ENCODE measurements around the gene ANKRD9. TPM values are rescaled to one million over a fixed set of nuclear protein-coding genes. Genes with fewer than 3 reads are reported as not detected.

Gene ANKRD9
- total and polyA plus RNA-seq, 2 experiments from 2014 or later, result 17.3 to 95.9 TPM

- H3K27me3 ChIP-seq (ENCODE audit: insufficient read depth), result peaks cover 15% of the 10 kb centered on the region
- H3K9me3 Mint-ChIP-seq, result no peaks in the 10 kb centered on the region
- H3K79me2 ChIP-seq (replicated peaks; ENCODE audit: insufficient read depth), result no peaks in the 10 kb centered on the region
- no peak overlapping the region for H3K4me3 Mint-ChIP-seq
- H3K27ac ChIP-seq (ENCODE audit: low read depth), result no peak overlapping the region
- ATAC-seq (no peak), DNase-seq (ENCODE audit: low spot score) (no peak)
- no peaks in the 10 kb centered on the region for H3K9me2 ChIP-seq (ENCODE audit: insufficient read depth)
- H3K27me3 Mint-ChIP-seq (ENCODE audit: insufficient read depth, low read depth, poor library complexity), result peaks cover 24% of the 10 kb centered on the region
- no peak overlapping the region for H2AFZ ChIP-seq
- peaks cover 14% of the 10 kb centered on the region for H3K4me1 Mint-ChIP-seq
- H3F3A ChIP-seq (replicated peaks; ENCODE audit: low read depth), result peaks cover 8% of the 10 kb centered on the region; the same call in 1 of the 2 replicates
- H3K4me1 ChIP-seq (ENCODE audit: insufficient read depth), result peaks cover 13% of the 10 kb centered on the region; the same call in 1 of the 2 replicates
- H3K36me3 Mint-ChIP-seq (ENCODE audit: low read depth), result no peaks in the 10 kb centered on the region
- no peaks in the 10 kb centered on the region for H3K36me3 ChIP-seq (ENCODE audit: insufficient read depth)
- H3K4me2 ChIP-seq, result no peak overlapping the region
- no peak overlapping the region for H3K27ac Mint-ChIP-seq
- no peaks in the 10 kb centered on the region for H4K20me1 ChIP-seq (replicated peaks; ENCODE audit: insufficient read depth)
- no peak overlapping the region for H3K4me3 ChIP-seq
- TF ChIP-seq NANOG (IDR thresholded peaks at IDR 0.05; ENCODE audit: borderline replicate concordance) (no peak), POLR2AphosphoS5 (IDR thresholded peaks at IDR 0.05; ENCODE audit: low read depth) (no peak), ZNF331 (CRISPR knock-in tag; IDR thresholded peaks at IDR 0.05; ENCODE audit: low read depth) (no peak), CTCF (conservative IDR thresholded peaks at IDR 0.05; ENCODE audit: low read depth in 2 of 2) (no peak), ZNF114 (CRISPR knock-in tag; IDR thresholded peaks at IDR 0.05) (no peak), ETS1 (IDR thresholded peaks at IDR 0.05) (no peak), REST (IDR thresholded peaks at IDR 0.05; ENCODE audit: unreplicated experiment) (no peak), EZH2phosphoT487 (IDR thresholded peaks at IDR 0.05; ENCODE audit: unreplicated experiment) (no peak), JUNB (IDR thresholded peaks at IDR 0.05; ENCODE audit: unreplicated experiment) (no peak), STAT1 (IDR thresholded peaks at IDR 0.05; ENCODE audit: unreplicated experiment) (no peak), EZH2 (IDR thresholded peaks at IDR 0.05; ENCODE audit: low read depth, unreplicated experiment) (no peak)
Measured at GRCh38 chr14:102548616-102549240, 39.2 kb upstream of the ANKRD9 start.

All from GM23338 (cell line).